Measurements from ENCODE around the gene PIK3R2. TPM values are rescaled to one million over a fixed set of nuclear protein-coding genes. Genes with fewer than 3 reads are reported as not detected.

PIK3R2 gene
- total RNA-seq, 2 donors from 2014 or later = 18.9 to 21.8 TPM

DNA sequence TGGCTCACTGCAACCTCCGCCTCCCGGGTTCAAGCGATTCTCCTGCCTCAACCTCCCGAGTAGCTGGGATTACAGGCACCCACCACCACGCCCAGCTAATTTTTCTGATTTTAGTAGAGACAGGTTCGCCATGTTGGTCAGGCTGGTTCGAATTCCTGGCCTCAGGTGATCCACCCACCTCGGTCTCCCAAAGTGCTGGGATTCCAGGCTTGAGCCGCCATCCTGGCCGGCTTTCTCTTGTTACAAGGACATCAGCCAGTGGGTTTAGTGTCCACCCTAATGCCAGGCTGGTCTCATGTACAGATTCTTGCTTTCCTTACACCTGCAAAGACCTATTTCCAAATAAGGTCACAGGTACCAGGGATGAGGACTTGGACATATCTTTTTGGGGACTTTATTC is 6.8 kb downstream of the PIK3R2 start:
- TF ChIP-seq POLR2A (IDR thresholded peaks at IDR 0.05) = no peak
- TF ChIP-seq, protein P1, sequence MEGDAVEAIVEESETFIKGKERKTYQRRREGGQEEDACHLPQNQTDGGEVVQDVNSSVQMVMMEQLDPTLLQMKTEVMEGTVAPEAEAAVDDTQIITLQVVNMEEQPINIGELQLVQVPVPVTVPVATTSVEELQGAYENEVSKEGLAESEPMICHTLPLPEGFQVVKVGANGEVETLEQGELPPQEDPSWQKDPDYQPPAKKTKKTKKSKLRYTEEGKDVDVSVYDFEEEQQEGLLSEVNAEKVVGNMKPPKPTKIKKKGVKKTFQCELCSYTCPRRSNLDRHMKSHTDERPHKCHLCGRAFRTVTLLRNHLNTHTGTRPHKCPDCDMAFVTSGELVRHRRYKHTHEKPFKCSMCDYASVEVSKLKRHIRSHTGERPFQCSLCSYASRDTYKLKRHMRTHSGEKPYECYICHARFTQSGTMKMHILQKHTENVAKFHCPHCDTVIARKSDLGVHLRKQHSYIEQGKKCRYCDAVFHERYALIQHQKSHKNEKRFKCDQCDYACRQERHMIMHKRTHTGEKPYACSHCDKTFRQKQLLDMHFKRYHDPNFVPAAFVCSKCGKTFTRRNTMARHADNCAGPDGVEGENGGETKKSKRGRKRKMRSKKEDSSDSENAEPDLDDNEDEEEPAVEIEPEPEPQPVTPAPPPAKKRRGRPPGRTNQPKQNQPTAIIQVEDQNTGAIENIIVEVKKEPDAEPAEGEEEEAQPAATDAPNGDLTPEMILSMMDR (IDR thresholded peaks at IDR 0.05) = no peak
- no peak for ATAC-seq
- DNase-seq = no peak
- intact Hi-C loops (cut with DNase I) = no loop called here
- peak overlapping the region in 1 of 4 donors; percentile 66 for H3K27ac ChIP-seq
- no peaks in the 10 kb centered on the region for H3K27me3 ChIP-seq
- H3K4me3 ChIP-seq = no peak overlapping the region
- WGBS, 2 donors = 94 to 95% methylated on average over 10 of the region's 10 CpGs
- no peaks in the 10 kb centered on the region for H3K9me3 ChIP-seq
- H3K4me1 ChIP-seq = peaks cover 48% of the 10 kb centered on the region
- no peaks in the 10 kb centered on the region for H3K36me3 ChIP-seq (replicated peaks in 1 of 2; ENCODE audit: insufficient read depth in 1 of 2, low read depth in 2 of 2)

GRCh38 chr19:18160493-18160970 is 7.6 kb downstream of the PIK3R2 start:
- Histone ChIP-seq H3K27me3 (no peaks in the 10 kb centered on the region), H3K9me3 (no peaks in the 10 kb centered on the region), H3K4me3 (no peak overlapping the region), H3K27ac (peak overlapping the region; percentile 52 to 75 (median 60)), H3K36me3 (replicated peaks in 1 of 2; ENCODE audit: insufficient read depth in 1 of 2, low read depth in 2 of 2) (no peaks in the 10 kb centered on the region), H3K4me1 (peaks cover 41% of the 10 kb centered on the region)
- peak in 2 of 4 donors; percentile 39 to 51 for DNase-seq
- peak; percentile 9 for ATAC-seq
- no peak for TF ChIP-seq POLR2A (IDR thresholded peaks at IDR 0.05)
- TF ChIP-seq, protein P1 (IDR thresholded peaks at IDR 0.05) = no peak
- 44 to 92% methylated on average over 2 to 11 of the region's 13 CpGs for WGBS, 2 donors
- intact Hi-C loops (cut with DNase I) = no loop called here

DNA sequence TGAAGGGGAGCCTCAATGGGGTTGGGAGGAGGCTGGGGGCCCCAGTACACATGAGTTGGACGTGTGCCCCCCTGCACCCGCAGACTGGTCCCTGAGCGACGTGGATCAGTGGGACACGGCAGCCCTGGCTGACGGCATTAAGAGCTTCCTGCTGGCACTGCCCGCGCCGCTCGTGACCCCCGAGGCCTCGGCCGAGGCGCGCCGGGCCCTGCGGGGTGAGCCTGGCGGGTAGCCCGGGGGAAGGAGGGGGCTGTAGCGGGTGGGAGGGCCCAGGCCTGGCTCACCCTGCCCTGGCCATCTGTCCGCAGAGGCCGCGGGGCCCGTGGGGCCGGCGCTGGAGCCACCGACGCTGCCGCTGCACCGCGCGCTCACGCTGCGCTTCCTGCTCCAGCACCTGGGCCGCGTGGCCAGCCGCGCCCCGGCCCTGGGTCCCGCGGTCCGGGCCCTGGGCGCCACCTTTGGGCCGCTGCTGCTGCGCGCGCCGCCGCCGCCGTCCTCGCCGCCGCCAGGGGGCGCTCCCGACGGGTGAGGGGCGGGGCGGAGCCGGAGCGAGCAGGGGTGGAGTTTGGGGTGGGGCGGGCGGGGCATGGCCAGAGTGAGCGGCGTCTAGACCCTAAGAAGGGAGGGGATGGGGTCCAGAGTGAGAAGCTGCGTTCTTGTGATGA is 8.1 kb downstream of the PIK3R2 start:
- ATAC-seq = peak; percentile 84
- WGBS, 2 donors = 2 to 3% methylated on average over 10 to 23 of the region's 66 CpGs
- no peaks in the 10 kb centered on the region for H3K27me3 ChIP-seq
- no peak overlapping the region for H3K4me3 ChIP-seq
- DNase-seq = peak; percentile 68 to 82 (median 77)
- peaks cover 0 to under 1% of the 10 kb centered on the region in 2 donors for H3K36me3 ChIP-seq (replicated peaks in 1 of 2; ENCODE audit: insufficient read depth in 1 of 2, low read depth in 2 of 2)
- TF ChIP-seq, protein P1 (IDR thresholded peaks at IDR 0.05) = peak in 5 of 7 experiments; percentile 47 to 96 (median 94)
- peak in 1 of 3 donors; percentile 18 for TF ChIP-seq POLR2A (IDR thresholded peaks at IDR 0.05)
- H3K27ac ChIP-seq = peak overlapping the region; percentile 52 to 75 (median 60)
- intact Hi-C loops (cut with DNase I) = no loop called here
- H3K4me1 ChIP-seq = peaks cover 36% of the 10 kb centered on the region
- H3K9me3 ChIP-seq = no peaks in the 10 kb centered on the region

DNA sequence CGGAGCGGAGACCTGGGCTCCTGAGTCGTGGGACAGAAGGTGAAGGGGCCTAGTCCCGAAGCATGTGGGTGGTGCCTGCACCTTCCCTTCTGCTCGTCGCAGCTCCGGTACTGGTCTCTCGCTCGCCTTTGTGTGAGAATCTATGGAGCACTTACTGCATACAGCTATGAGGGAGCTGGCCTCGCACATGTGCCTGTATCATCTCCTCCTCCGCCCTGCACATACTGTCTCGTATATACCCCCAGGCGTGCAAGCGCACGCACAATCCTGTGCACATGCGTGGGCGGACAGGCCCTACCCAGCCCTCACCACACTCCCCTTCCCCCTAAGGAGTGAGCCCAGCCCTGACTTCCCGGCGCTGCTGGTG is 8.7 kb downstream of the PIK3R2 start:
- DNase-seq = no peak
- Histone ChIP-seq H3K4me3 (no peak overlapping the region), H3K27me3 (no peaks in the 10 kb centered on the region), H3K4me1 (peaks cover 31% of the 10 kb centered on the region), H3K9me3 (no peaks in the 10 kb centered on the region), H3K36me3 (replicated peaks in 1 of 2; ENCODE audit: insufficient read depth in 1 of 2, low read depth in 2 of 2) (peaks cover 0 to 2% of the 10 kb centered on the region in 2 donors), H3K27ac (no peak overlapping the region)
- ATAC-seq = no peak
- no peak for TF ChIP-seq POLR2A (IDR thresholded peaks at IDR 0.05)
- TF ChIP-seq, protein P1 (IDR thresholded peaks at IDR 0.05) = no peak
- WGBS, 2 donors = 64 to 69% methylated on average over 17 to 18 of the region's 19 CpGs
- intact Hi-C loops (cut with DNase I) = no loop called here

DNA sequence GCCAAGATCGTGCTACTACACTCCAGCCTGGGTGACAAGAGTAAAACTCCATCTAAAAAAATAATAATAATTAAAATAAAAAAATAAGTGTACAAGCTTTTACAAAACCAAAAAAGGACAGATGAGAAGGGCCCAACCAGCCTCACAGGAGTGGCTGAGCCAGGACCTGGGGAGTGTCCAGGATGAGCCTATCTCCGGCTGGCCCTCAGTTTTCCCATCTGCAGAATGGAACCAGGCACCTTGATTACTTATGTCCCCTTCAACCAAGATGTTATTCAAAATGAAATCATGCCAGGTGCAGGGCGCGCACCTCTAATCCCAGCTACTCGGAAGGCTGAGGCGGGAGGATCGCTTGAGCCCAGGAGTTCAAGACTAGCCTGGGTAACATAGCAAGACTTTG is 11.1 kb downstream of the PIK3R2 start:
- Histone ChIP-seq H3K9me3 (no peaks in the 10 kb centered on the region), H3K4me3 (no peak overlapping the region), H3K36me3 (replicated peaks in 1 of 2; ENCODE audit: insufficient read depth in 1 of 2, low read depth in 2 of 2) (peaks cover 0 to 2% of the 10 kb centered on the region in 2 donors), H3K27me3 (no peaks in the 10 kb centered on the region), H3K27ac (no peak overlapping the region), H3K4me1 (peaks cover 18% of the 10 kb centered on the region)
- DNase-seq (no peak), ATAC-seq (no peak)
- TF ChIP-seq, protein P1 (IDR thresholded peaks at IDR 0.05) = no peak
- TF ChIP-seq POLR2A (IDR thresholded peaks at IDR 0.05) = no peak
- intact Hi-C loops (cut with DNase I) = no loop called here
- WGBS, 2 donors = 90 to 98% methylated on average over 7 of the region's 7 CpGs

Data from body of pancreas (tissue), 4 donors.